Prostate gland (tissue), 2 donors: Measurements from ENCODE around the gene SNAI1. TPM values are rescaled to one million over a fixed set of nuclear protein-coding genes. Genes with fewer than 3 reads are reported as not detected.

Experiments
- DNase-seq: peaks from one replicate; pipeline ENCODE4 v3.0.0-alpha.2; 2019; ENCODE audit warnings: low spot score
- H3K27ac ChIP-seq, 2 donors: fragments of 200-600 bp; sonication (generic); 2 replicates each; pipeline ENCODE4 v1.5.1; 2017 to 2019
- H3K27me3 ChIP-seq: fragments of 200-600 bp; sonication (generic); replicated peaks from 2 replicates; pipeline ENCODE4 v1.5.1; 2019; ENCODE audit not compliant: insufficient read depth
- H3K36me3 ChIP-seq, 2 donors: fragments of 200-600 bp; sonication (generic); 1 replicate in 1 of 2; 2 replicates in 1 of 2; pipeline versions ENCODE4 v1.5.1 to v1.8.1; 2017 to 2019
- H3K4me1 ChIP-seq: fragments of 200-600 bp; sonication (generic); replicated peaks from 2 replicates; pipeline ENCODE4 v1.5.1; 2019
- H3K4me3 ChIP-seq, 2 donors: fragments of 200-600 bp; sonication (generic); 2 replicates each; pipeline ENCODE4 v1.5.1; 2017 to 2019
- H3K9me3 ChIP-seq: fragments of 200-600 bp; sonication (generic); 2 replicates; pipeline ENCODE4 v1.5.1; 2017
- POLR2A ChIP-seq: fragments of 450-650 bp; IDR thresholded peaks from one replicate; pipeline ENCODE4 v1.6.1; 2016; ENCODE audit warnings: antibody characterized with exemption, mild to moderate bottlenecking
- POLR2AphosphoS5 ChIP-seq: sonication (generic); formaldehyde crosslinking; IDR thresholded peaks from one replicate; pipeline ENCODE4 v1.6.1; 2017; ENCODE audit warnings: antibody characterized with exemption
- WGBS: methylation state at CpG from one replicate; pipeline ENCODE4 v1.1.5; 2018; 5-methylcytosine and 5-hydroxymethylcytosine counted together
- intact Hi-C: fragments of 100-400 bp; cut with DNase I; formaldehyde crosslinking; loops from one replicate; pipeline ENCODE4 v1.14.2; 2022
- total RNA-seq, 2 donors: library from RNA; depleted of rRNA; stranded (reverse); fragments of >200 nt; gene quantifications; one replicate each; pipeline ENCODE4 v1.1.0, GENCODE V29; 2016
- TF ChIP-seq, protein P1 (sequence below), 4 experiments: fragments of 200-600 bp in 2 of 4; fragments of 450-650 bp in 2 of 4; sonication (generic) in 2 of 4; IDR thresholded peaks; 1 replicate in 3 of 4; 2 replicates in 1 of 4; pipeline ENCODE4 v1.5.1; 2016 to 2019; ENCODE audit warnings: antibody characterized with exemption in 4 of 4, mild to moderate bottlenecking in 2 of 4, moderate library complexity in 2 of 4

The SNAI1 gene
- total RNA-seq, 2 donors from 2014 or later = 1.0 to 7.4 TPM

DNA sequence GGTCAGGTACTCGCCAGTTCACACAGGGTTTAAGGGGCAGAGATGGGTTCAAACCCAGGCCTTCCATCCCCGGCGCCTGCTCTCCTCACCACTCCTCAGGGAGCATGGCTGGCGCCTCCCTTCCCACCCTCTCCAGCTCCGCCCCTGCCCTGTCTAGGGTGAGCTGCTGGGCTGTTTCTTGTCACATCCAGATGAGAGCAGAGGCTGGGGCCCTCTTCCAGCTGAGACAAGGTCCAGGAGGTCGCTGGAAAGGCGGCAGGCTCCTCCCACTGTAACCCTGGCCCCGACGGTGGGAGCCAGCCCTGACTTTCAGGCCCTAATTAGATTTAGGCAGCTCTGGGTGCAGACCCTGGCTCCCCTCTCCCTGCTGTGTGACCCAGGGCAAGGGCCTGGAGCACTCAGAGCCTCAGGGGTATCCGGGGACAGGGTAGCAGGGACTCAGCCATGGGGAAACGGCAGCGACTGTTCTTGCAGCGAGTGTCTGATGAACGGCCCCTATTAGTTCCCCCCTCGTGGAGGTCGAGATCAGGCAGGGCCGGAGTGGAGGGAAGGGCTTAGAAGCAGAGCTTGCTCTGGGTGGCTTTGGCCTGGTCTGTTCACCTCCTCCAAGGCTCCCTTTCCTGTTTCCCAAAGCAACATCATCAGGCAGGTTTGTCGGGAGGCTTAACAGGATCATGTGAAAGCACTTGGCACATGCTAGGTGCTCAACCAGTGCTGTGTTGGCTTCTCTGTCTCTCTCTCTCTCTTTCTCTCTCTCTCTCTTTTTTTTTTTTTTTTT is 33.4 kb downstream of the SNAI1 start:
- H3K27ac ChIP-seq = no peak overlapping the region
- WGBS = 79% methylated on average over 18 of the region's 18 CpGs
- no peak for DNase-seq
- no peak overlapping the region for H3K4me3 ChIP-seq
- H3K9me3 ChIP-seq = no peaks in the 10 kb centered on the region
- TF ChIP-seq POLR2AphosphoS5 (no peak), POLR2A (no peak)
- TF ChIP-seq, protein P1, sequence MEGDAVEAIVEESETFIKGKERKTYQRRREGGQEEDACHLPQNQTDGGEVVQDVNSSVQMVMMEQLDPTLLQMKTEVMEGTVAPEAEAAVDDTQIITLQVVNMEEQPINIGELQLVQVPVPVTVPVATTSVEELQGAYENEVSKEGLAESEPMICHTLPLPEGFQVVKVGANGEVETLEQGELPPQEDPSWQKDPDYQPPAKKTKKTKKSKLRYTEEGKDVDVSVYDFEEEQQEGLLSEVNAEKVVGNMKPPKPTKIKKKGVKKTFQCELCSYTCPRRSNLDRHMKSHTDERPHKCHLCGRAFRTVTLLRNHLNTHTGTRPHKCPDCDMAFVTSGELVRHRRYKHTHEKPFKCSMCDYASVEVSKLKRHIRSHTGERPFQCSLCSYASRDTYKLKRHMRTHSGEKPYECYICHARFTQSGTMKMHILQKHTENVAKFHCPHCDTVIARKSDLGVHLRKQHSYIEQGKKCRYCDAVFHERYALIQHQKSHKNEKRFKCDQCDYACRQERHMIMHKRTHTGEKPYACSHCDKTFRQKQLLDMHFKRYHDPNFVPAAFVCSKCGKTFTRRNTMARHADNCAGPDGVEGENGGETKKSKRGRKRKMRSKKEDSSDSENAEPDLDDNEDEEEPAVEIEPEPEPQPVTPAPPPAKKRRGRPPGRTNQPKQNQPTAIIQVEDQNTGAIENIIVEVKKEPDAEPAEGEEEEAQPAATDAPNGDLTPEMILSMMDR (IDR thresholded peaks at IDR 0.05) = no peak
- H3K36me3 ChIP-seq = no peaks in the 10 kb centered on the region
- no peaks in the 10 kb centered on the region for H3K27me3 ChIP-seq
- intact Hi-C loops = no loop called here
- no peaks in the 10 kb centered on the region for H3K4me1 ChIP-seq

DNA sequence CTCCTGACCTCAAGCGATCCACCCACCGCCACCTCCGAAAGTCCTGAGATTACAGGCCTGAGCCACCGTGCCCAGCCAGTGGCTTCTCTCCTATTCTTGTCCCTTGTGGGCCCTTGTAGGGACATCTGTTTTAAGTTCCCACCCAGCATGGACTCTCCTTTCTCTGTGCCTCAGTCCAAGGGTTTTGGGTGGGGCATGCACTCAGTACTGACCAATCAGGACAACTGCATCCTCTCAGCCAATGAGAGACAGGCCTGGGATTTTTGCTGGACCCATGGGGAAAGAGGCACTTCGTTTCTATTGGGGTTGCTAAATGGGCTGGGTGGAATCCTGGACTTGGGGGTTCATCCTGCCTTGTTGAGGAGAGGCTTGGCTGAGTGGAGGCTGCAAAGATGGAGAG is 34.4 kb downstream of the SNAI1 start:
- intact Hi-C loops = no loop called here
- Histone ChIP-seq H3K4me1 (no peaks in the 10 kb centered on the region), H3K27me3 (no peaks in the 10 kb centered on the region), H3K9me3 (no peaks in the 10 kb centered on the region), H3K4me3 (no peak overlapping the region), H3K36me3 (no peaks in the 10 kb centered on the region), H3K27ac (no peak overlapping the region)
- no peak for DNase-seq
- WGBS = 85% methylated on average over 5 of the region's 5 CpGs
- TF ChIP-seq POLR2A = no peak
- TF ChIP-seq, protein P1 (IDR thresholded peaks at IDR 0.05) = no peak
- no peak for TF ChIP-seq POLR2AphosphoS5

DNA sequence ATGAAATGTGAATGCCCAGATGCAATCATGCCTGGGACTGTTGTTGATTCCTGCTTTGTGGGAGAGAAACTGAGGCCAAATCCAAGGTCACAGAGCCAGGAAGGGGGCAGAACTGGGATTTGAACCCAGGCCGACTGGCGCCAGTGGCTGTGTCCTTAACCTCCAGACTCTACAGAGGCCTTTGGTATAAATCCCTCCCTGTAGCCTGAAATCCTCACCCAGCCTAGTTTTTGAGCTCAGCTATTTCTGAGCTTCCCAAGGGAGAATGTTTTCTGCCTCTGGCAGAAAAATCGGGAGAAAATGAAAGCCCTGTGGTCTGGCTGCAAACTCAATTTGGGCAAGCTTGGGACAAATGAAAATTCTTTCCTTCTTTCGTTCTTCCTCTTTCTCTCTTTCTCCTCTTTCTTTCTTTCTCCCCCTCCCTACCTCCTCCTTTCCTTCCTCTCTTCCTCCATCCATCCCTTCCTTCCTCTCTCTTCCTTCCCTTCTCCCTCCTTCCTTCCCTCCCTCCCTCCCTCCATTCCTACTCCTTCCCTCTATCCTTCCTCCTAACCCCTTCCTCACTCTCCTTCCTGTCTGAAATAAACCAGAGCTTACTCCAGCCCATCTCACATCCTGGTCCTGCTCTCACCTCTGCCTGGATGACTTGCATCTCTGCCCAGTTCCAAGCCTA is 34.9 kb downstream of the SNAI1 start:
- Histone ChIP-seq H3K27me3 (no peaks in the 10 kb centered on the region), H3K4me3 (no peak overlapping the region), H3K36me3 (no peaks in the 10 kb centered on the region), H3K4me1 (no peaks in the 10 kb centered on the region), H3K9me3 (no peaks in the 10 kb centered on the region), H3K27ac (no peak overlapping the region)
- no peak for DNase-seq
- intact Hi-C loops = no loop called here
- WGBS = 81% methylated on average over 4 of the region's 4 CpGs
- TF ChIP-seq POLR2AphosphoS5 = no peak
- TF ChIP-seq POLR2A = no peak
- TF ChIP-seq, protein P1 (IDR thresholded peaks at IDR 0.05) = no peak

DNA sequence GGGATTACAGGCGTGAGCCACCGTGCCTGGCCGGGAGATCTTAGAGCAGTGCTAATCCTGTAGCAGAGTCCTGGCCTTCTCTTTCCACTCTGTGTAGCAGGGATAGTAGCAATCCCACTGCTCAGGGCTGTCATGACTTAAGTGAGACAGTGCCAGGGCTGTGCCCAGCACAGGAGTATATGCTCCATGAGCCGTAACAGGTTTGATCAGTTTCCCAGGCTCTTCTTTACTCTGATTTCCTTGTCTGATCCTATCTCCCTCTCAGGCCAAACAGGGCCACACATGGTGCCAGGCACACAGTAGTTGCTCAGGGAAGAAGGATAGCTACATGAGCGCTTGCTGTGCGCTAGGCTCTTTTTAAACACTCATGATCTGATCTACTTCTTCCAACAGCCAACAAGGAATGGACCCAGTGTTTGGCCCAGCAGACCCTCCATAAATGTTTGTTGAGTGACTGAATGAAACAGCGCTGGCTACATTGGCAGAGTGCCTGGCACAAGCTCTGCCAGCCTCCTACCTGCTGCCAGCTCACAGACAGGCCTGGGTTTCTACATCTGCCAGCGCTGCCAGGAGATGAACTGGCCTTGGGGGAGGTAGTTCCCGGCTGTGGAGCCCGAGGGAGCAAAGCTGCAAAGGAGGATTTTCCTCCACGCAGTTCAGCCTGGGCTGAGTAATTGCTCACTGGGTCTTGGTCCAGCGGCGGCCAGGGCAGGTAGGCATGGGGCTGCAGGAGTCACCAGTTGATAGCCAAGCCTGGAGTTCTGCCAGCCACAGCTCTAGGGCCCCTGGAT is 36.9 kb downstream of the SNAI1 start:
- intact Hi-C loops = no loop called here
- TF ChIP-seq, protein P1 (IDR thresholded peaks at IDR 0.05) = no peak
- TF ChIP-seq POLR2AphosphoS5 (peak; percentile 40), POLR2A (no peak)
- WGBS = 62% methylated on average over 13 of the region's 13 CpGs
- H3K4me1 ChIP-seq = no peaks in the 10 kb centered on the region
- no peaks in the 10 kb centered on the region for H3K36me3 ChIP-seq
- H3K4me3 ChIP-seq = no peak overlapping the region
- H3K27me3 ChIP-seq = no peaks in the 10 kb centered on the region
- H3K9me3 ChIP-seq = no peaks in the 10 kb centered on the region
- DNase-seq = peak; percentile 81
- H3K27ac ChIP-seq = peak overlapping the region; percentile 55
